Keratinocyte (primary cell): ENCODE results near the gene CEP68. TPM values are rescaled to one million over a fixed set of nuclear protein-coding genes. Genes with fewer than 3 reads are reported as not detected.

ENCODE experiments used
- DNase-seq: peaks from one replicate; pipeline ENCODE4 v3.0.0-alpha.2; 2011; ENCODE audit warnings: low read depth, missing footprints, low spot score
- FAIRE-seq: peaks from 2 replicates; lab custom pipeline; 2011; peaks lifted over from hg19 to GRCh38; lab: Jason Lieb, UNC
- H2AFZ ChIP-seq: 2 replicates; pipeline ENCODE4 v1.6.0; 2012; ENCODE audit warnings: low read length, control low read depth, inconsistent platforms; ENCODE audit not compliant: control insufficient read depth
- H3K27ac ChIP-seq: 2 replicates; pipeline ENCODE4 v1.5.1; 2011; ENCODE audit warnings: low read length; ENCODE audit not compliant: control insufficient read depth, insufficient read depth
- H3K27me3 ChIP-seq: 3 replicates; pipeline ENCODE4 v1.6.0; 2011; ENCODE audit warnings: low read length; ENCODE audit not compliant: control insufficient read depth, insufficient read depth; ENCODE audit errors: extremely low read depth
- H3K36me3 ChIP-seq, 2 experiments: 2 replicates in 1 of 2; 3 replicates in 1 of 2; pipeline ENCODE4 v1.5.1; 2011; ENCODE audit warnings: low read length in 2 of 2, mild to moderate bottlenecking in 1 of 2; ENCODE audit not compliant: control insufficient read depth in 2 of 2, insufficient read depth in 2 of 2; ENCODE audit errors: extremely low read depth in 1 of 2
- H3K4me1 ChIP-seq: 3 replicates; pipeline ENCODE4 v1.5.1; 2011; ENCODE audit warnings: low read length; ENCODE audit not compliant: control insufficient read depth, insufficient read depth; ENCODE audit errors: extremely low read depth
- H3K4me2 ChIP-seq: 3 replicates; pipeline ENCODE4 v1.6.0; 2011; ENCODE audit warnings: low read depth, low read length; ENCODE audit not compliant: control insufficient read depth, insufficient read depth; ENCODE audit errors: extremely low read depth
- H3K4me3 ChIP-seq, 3 experiments: fragments of 200-600 bp in 1 of 3; sonication (generic) in 1 of 3; 2 replicates in 2 of 3; 3 replicates in 1 of 3; pipeline ENCODE4 v1.5.1; 2011 to 2016; ENCODE audit warnings: low read length in 3 of 3, mild to moderate bottlenecking in 3 of 3, control low read depth in 2 of 3, inconsistent platforms in 1 of 3, low read depth in 1 of 3, mixed read lengths in 1 of 3, mixed run types in 1 of 3, moderate library complexity in 1 of 3; ENCODE audit not compliant: control insufficient read depth in 2 of 3, insufficient read depth in 2 of 3; ENCODE audit errors: extremely low read depth in 1 of 3
- H3K79me2 ChIP-seq: 2 replicates; pipeline ENCODE4 v1.6.0; 2012; ENCODE audit warnings: low read length; ENCODE audit not compliant: control insufficient read depth, insufficient read depth
- H3K9ac ChIP-seq: 3 replicates; pipeline ENCODE4 v1.6.0; 2011; ENCODE audit warnings: low read length; ENCODE audit not compliant: control insufficient read depth, insufficient read depth; ENCODE audit errors: extremely low read depth
- H3K9me1 ChIP-seq: 3 replicates; pipeline ENCODE4 v1.6.0; 2011; ENCODE audit warnings: low read length; ENCODE audit not compliant: control insufficient read depth, insufficient read depth; ENCODE audit errors: extremely low read depth
- H3K9me3 ChIP-seq: 2 replicates; pipeline ENCODE4 v1.5.1; 2012; ENCODE audit warnings: low read depth, low read length; ENCODE audit not compliant: control insufficient read depth
- H4K20me1 ChIP-seq: 3 replicates; pipeline ENCODE4 v1.6.0; 2011; ENCODE audit warnings: low read length; ENCODE audit not compliant: control insufficient read depth, insufficient read depth; ENCODE audit errors: extremely low read depth
- EZH2 ChIP-seq: IDR thresholded peaks from one replicate; pipeline ENCODE4 v1.6.1; 2012; ENCODE audit warnings: inconsistent platforms, mild to moderate bottlenecking, low read length, moderate library complexity
- dilution Hi-C: fragments of 300-500 bp; cut with MboI; formaldehyde crosslinking; loops from one replicate; pipeline ENCODE4 v1.7.0; 2020; ENCODE audit warnings: low sequenced_read_pairs; ENCODE audit not compliant: extremely low pct_ligation_motif_present
- polyA plus RNA-seq, 5 experiments: library from polyadenylated mRNA; depleted of rRNA in 3 of 5; stranded (reverse) in 3 of 5; stranded (forward) in 1 of 5; unstranded in 1 of 5; fragments of >200 nt; gene quantifications; 1 replicate in 1 of 5; 2 replicates in 3 of 5; 3 replicates in 1 of 5; pipeline versions ENCODE4 v1.2.1 to v1.2.3, GENCODE V29; 2011 to 2012; ENCODE audit warnings: missing spikeins in 2 of 5, low read depth in 1 of 5, low replicate concordance in 1 of 5
- TF ChIP-seq, protein P1 (sequence below), 3 experiments: IDR thresholded peaks in 1 of 3; conservative IDR thresholded peaks in 1 of 3; optimal IDR thresholded peaks in 1 of 3; 2 replicates in 2 of 3; 3 replicates in 1 of 3; pipeline versions ENCODE3 to v1.5.1; 2011; ENCODE audit warnings: low read length in 3 of 3, mild to moderate bottlenecking in 3 of 3, moderate library complexity in 2 of 3, control low read depth in 1 of 3, inconsistent platforms in 1 of 3; ENCODE audit not compliant: insufficient read depth in 2 of 3; ENCODE audit errors: extremely low read depth in 1 of 3

The CEP68 gene
- polyA plus RNA-seq, 1 donor (not counting 4 experiments of a cell fraction or from before 2014, with no cell fraction given): 4.1 TPM

DNA sequence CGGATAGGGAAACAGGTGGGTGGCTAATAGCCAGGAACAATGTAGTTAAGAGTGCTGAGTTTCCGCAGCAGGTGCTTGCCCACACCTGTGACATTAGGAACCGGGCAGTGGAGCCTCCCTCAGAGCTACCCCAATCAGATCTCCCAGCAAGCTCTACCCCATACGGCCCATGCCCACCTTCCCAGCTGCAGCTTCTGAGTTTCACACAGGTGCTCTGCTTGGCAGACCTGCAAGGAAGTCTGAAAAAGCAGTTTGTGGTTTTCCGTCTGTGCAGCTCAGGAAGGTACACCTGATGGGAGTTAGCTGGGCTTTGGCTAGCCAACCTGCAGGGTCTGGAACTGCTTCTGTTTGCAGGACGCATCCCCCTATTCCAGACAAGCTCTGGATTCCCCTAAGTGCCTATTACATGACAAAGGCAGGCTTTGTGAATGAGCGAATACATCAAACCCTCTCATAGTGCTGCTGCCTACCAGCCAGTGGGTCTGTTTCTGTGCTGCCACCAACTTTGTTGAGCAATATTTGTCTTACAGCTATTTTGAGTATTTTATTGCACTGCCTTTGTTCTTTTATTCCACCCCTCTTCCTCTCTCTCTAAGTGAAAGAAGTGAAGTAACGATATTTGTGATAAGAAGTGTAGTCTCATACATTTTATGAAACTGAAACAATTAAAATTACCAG is 24.7 kb upstream of the CEP68 start:
- TF ChIP-seq EZH2: no peak
- TF ChIP-seq, protein P1, sequence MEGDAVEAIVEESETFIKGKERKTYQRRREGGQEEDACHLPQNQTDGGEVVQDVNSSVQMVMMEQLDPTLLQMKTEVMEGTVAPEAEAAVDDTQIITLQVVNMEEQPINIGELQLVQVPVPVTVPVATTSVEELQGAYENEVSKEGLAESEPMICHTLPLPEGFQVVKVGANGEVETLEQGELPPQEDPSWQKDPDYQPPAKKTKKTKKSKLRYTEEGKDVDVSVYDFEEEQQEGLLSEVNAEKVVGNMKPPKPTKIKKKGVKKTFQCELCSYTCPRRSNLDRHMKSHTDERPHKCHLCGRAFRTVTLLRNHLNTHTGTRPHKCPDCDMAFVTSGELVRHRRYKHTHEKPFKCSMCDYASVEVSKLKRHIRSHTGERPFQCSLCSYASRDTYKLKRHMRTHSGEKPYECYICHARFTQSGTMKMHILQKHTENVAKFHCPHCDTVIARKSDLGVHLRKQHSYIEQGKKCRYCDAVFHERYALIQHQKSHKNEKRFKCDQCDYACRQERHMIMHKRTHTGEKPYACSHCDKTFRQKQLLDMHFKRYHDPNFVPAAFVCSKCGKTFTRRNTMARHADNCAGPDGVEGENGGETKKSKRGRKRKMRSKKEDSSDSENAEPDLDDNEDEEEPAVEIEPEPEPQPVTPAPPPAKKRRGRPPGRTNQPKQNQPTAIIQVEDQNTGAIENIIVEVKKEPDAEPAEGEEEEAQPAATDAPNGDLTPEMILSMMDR (optimal IDR thresholded peaks at IDR 0.05 in 1 of 3, IDR thresholded peaks at IDR 0.05 in 1 of 3, conservative IDR thresholded peaks at IDR 0.05 in 1 of 3; ENCODE audit: extremely low read depth in 1 of 3, insufficient read depth in 2 of 3, low read length in 3 of 3): no peak
- Histone ChIP-seq H3K9me3 (no peaks in the 10 kb centered on the region), H3K27me3 (no peaks in the 10 kb centered on the region), H3K4me3 (no peak overlapping the region), H3K36me3 (no peaks in the 10 kb centered on the region), H3K4me1 (no peaks in the 10 kb centered on the region), H4K20me1 (no peaks in the 10 kb centered on the region), H3K79me2 (no peaks in the 10 kb centered on the region), H3K9ac (no peak overlapping the region), H3K4me2 (no peak overlapping the region), H3K9me1 (no peaks in the 10 kb centered on the region), H3K27ac (no peak overlapping the region), H2AFZ (no peak overlapping the region)
- FAIRE-seq (no peak), DNase-seq (no peak)
- dilution Hi-C loops: loop anchor here (25.0 kb wide), 1 partner anchor 119 kb away; no protein-coding TSS in a partner anchor

DNA sequence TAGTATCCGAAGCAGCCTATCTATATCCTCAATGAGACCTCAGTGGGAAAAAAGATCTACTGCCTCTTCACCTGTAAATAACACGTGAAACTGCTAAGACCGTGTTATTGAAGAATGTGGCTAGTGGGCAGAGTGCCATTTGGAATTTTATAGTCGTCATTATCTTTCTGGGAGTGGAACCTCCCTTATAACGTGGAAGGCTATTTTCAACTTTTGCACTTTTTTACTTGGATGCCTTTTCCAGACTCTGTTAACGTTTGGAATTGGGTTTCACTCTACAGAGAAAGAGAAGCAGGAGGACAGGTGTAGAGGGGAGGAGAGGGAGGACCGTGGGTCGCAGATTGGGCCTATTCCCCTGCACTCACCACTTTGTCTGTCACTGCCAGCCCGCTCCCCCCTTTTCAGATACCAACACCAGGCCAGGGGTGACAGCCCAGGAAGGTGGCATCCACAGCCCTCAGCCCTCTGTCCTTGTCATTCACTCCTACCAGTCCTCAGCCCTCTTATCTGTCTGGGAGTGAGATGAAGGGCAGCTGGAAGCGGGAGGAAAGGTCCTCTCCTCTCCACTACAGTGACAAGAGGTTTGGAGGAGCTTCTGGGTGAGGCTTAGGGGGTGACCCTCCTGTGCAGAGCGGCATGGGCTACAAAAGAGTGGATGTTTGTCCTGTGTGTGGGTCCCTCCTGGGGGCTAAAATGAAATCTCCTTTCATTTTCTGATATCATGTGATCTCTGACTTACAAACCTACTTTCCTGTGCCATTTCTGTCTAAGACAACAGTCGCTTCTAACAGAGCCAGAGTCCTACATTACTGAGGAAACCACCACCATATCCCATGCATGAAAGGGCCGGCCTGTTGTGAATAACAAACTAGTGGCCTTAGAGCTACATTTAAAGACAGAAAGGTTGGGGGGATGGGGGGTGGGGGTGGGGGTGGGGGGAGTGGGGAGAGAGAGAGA is 23.9 kb upstream of the CEP68 start:
- H3K27me3 ChIP-seq: no peaks in the 10 kb centered on the region
- no peak overlapping the region for H2AFZ ChIP-seq
- TF ChIP-seq, protein P1 (optimal IDR thresholded peaks at IDR 0.05 in 1 of 3, IDR thresholded peaks at IDR 0.05 in 1 of 3, conservative IDR thresholded peaks at IDR 0.05 in 1 of 3; ENCODE audit: extremely low read depth in 1 of 3, insufficient read depth in 2 of 3, low read length in 3 of 3): no peak
- no peak for TF ChIP-seq EZH2
- H3K4me2 ChIP-seq: no peak overlapping the region
- no peaks in the 10 kb centered on the region for H3K36me3 ChIP-seq
- H4K20me1 ChIP-seq: no peaks in the 10 kb centered on the region
- dilution Hi-C loops: loop anchor here (25.0 kb wide), 1 partner anchor 120 kb away; no protein-coding TSS in a partner anchor
- H3K79me2 ChIP-seq: no peaks in the 10 kb centered on the region
- H3K4me3 ChIP-seq: no peak overlapping the region
- peaks cover under 1% of the 10 kb centered on the region for H3K9me3 ChIP-seq
- no peak overlapping the region for H3K27ac ChIP-seq
- H3K4me1 ChIP-seq: peaks cover 5% of the 10 kb centered on the region
- no peaks in the 10 kb centered on the region for H3K9me1 ChIP-seq
- FAIRE-seq (no peak), DNase-seq (no peak)
- no peak overlapping the region for H3K9ac ChIP-seq
